Thoracic aorta (tissue), 2 donors: ENCODE measurements around the gene SENP1. TPM values are rescaled to one million over a fixed set of nuclear protein-coding genes. Genes with fewer than 3 reads are reported as not detected.

Source experiments
- ATAC-seq: fragments of 150-250 bp; one replicate; pipeline ENCODE4 v1.8.0; 2017; ENCODE audit warnings: low read depth; ENCODE audit not compliant: insufficient number of reproducible peaks, low FRiP score
- DNase-seq: peaks from one replicate; pipeline ENCODE4 v3.0.0-alpha.2; 2020; ENCODE audit warnings: low spot score
- H3K27ac ChIP-seq, 2 donors: fragments of 200-600 bp; sonication (generic); 1 replicate in 1 of 2; 2 replicates in 1 of 2; pipeline ENCODE4 v1.5.1; 2016; ENCODE audit warnings: mild to moderate bottlenecking in 2 of 2, moderate library complexity in 2 of 2
- H3K27me3 ChIP-seq: fragments of 200-600 bp; sonication (generic); replicated peaks from 2 replicates; pipeline ENCODE4 v1.6.0; 2016; ENCODE audit warnings: mild to moderate bottlenecking; ENCODE audit not compliant: insufficient read depth
- H3K36me3 ChIP-seq: fragments of 200-600 bp; sonication (generic); one replicate; pipeline ENCODE4 v1.5.1; 2016
- H3K4me1 ChIP-seq, 2 donors: fragments of 200-600 bp; sonication (generic); 1 replicate in 1 of 2; 2 replicates in 1 of 2; pipeline versions ENCODE4 v1.5.1 to v1.6.0; 2016; ENCODE audit warnings: low read depth in 2 of 2, mild to moderate bottlenecking in 1 of 2; ENCODE audit not compliant: control insufficient read depth in 1 of 2
- H3K4me3 ChIP-seq: fragments of 200-600 bp; sonication (generic); 2 replicates; pipeline ENCODE4 v1.5.1; 2016; ENCODE audit warnings: mild to moderate bottlenecking
- H3K9me3 ChIP-seq: fragments of 200-600 bp; sonication (generic); 2 replicates; pipeline ENCODE4 v1.5.1; 2016
- CTCF ChIP-seq: fragments of 200-600 bp; sonication (generic); IDR thresholded peaks from one replicate; pipeline ENCODE4 v1.5.1; 2019; ENCODE audit warnings: antibody characterized with exemption
- total RNA-seq, 2 donors: library from RNA; depleted of rRNA; stranded (reverse); fragments of >200 nt; gene quantifications; one replicate each; pipeline versions ENCODE4 v1.1.0 to v1.2.3, GENCODE V29; 2016

The SENP1 gene
- total RNA-seq, 2 donors from 2014 or later: 23.2 to 24.6 TPM

GRCh38 chr12:48105321-48105866 is 485 bp downstream of the SENP1 start:
- TF ChIP-seq CTCF: no peak
- H3K4me1 ChIP-seq: peaks cover 18 to 20% of the 10 kb centered on the region in 2 donors
- H3K9me3 ChIP-seq: no peaks in the 10 kb centered on the region
- ATAC-seq: peak; percentile 48
- peak overlapping the region; percentile 84 to 86 for H3K27ac ChIP-seq
- peak overlapping the region; percentile 80 for H3K4me3 ChIP-seq
- no peaks in the 10 kb centered on the region for H3K27me3 ChIP-seq
- no peaks in the 10 kb centered on the region for H3K36me3 ChIP-seq
- no peak for DNase-seq

- Histone ChIP-seq H3K4me1 (peaks cover 18 to 20% of the 10 kb centered on the region in 2 donors), H3K27ac (no peak overlapping the region), H3K4me3 (peak overlapping the region; percentile 80), H3K27me3 (no peaks in the 10 kb centered on the region), H3K9me3 (no peaks in the 10 kb centered on the region), H3K36me3 (no peaks in the 10 kb centered on the region)
- ATAC-seq (no peak), DNase-seq (no peak)
- no peak for TF ChIP-seq CTCF
Observed at GRCh38 chr12:48104531-48104930, 1.3 kb downstream of the SENP1 start.

GRCh38 chr12:48092611-48093010 is 13.3 kb downstream of the SENP1 start:
- Histone ChIP-seq H3K4me3 (no peak overlapping the region), H3K4me1 (peaks cover 0 to 7% of the 10 kb centered on the region in 2 donors), H3K27ac (no peak overlapping the region), H3K36me3 (peaks cover 10% of the 10 kb centered on the region), H3K9me3 (no peaks in the 10 kb centered on the region), H3K27me3 (no peaks in the 10 kb centered on the region)
- ATAC-seq (no peak), DNase-seq (no peak)
- no peak for TF ChIP-seq CTCF

GRCh38 chr12:48086327-48086726 is 19.6 kb downstream of the SENP1 start:
- DNase-seq (no peak), ATAC-seq (no peak)
- H3K4me1 ChIP-seq: no peaks in the 10 kb centered on the region
- no peak overlapping the region for H3K4me3 ChIP-seq
- peaks cover 22% of the 10 kb centered on the region for H3K36me3 ChIP-seq
- H3K9me3 ChIP-seq: no peaks in the 10 kb centered on the region
- no peak for TF ChIP-seq CTCF
- no peak overlapping the region for H3K27ac ChIP-seq
- no peaks in the 10 kb centered on the region for H3K27me3 ChIP-seq

GRCh38 chr12:48084841-48085460 is 20.9 kb downstream of the SENP1 start:
- no peak for TF ChIP-seq CTCF
- H3K9me3 ChIP-seq: no peaks in the 10 kb centered on the region
- no peak for DNase-seq
- no peak overlapping the region for H3K27ac ChIP-seq
- no peaks in the 10 kb centered on the region for H3K4me1 ChIP-seq
- no peak for ATAC-seq
- H3K36me3 ChIP-seq: peaks cover 22% of the 10 kb centered on the region
- H3K27me3 ChIP-seq: no peaks in the 10 kb centered on the region
- H3K4me3 ChIP-seq: no peak overlapping the region
